Spleen (tissue), 7 donors: ENCODE results near the gene MIEF1.

ENCODE experiments used
- POLR2A ChIP-seq, 3 donors: fragments of 450-650 bp; IDR thresholded peaks; one replicate each; pipeline ENCODE4 v1.5.1; 2017; ENCODE audit warnings: antibody characterized with exemption in 3 of 3, mild to moderate bottlenecking in 1 of 3
- TF ChIP-seq, protein P1 (sequence below), 11 experiments: fragments of 200-600 bp in 7 of 11; fragments of 450-650 bp in 4 of 11; sonication (generic) in 4 of 11; IDR thresholded peaks in 8 of 11; conservative IDR thresholded peaks in 3 of 11; 1 replicate in 7 of 11; 2 replicates in 4 of 11; pipeline versions ENCODE4 v1.4.0 to v1.8.0; 2016 to 2021; ENCODE audit warnings: antibody characterized with exemption in 11 of 11, inconsistent platforms in 4 of 11, mild to moderate bottlenecking in 1 of 11
- donor health status: DM: no; HTN: no; CAD: no; lungs with moderate emphysema.
- donor health status: DM: no; HTN: no; CAD: no.
- donor health status: DM: no; HTN: no; CAD: no.

GRCh38 chr22:39459681-39460080 lies 42.4 kb upstream of the MIEF1 start:
- TF ChIP-seq, protein P1, sequence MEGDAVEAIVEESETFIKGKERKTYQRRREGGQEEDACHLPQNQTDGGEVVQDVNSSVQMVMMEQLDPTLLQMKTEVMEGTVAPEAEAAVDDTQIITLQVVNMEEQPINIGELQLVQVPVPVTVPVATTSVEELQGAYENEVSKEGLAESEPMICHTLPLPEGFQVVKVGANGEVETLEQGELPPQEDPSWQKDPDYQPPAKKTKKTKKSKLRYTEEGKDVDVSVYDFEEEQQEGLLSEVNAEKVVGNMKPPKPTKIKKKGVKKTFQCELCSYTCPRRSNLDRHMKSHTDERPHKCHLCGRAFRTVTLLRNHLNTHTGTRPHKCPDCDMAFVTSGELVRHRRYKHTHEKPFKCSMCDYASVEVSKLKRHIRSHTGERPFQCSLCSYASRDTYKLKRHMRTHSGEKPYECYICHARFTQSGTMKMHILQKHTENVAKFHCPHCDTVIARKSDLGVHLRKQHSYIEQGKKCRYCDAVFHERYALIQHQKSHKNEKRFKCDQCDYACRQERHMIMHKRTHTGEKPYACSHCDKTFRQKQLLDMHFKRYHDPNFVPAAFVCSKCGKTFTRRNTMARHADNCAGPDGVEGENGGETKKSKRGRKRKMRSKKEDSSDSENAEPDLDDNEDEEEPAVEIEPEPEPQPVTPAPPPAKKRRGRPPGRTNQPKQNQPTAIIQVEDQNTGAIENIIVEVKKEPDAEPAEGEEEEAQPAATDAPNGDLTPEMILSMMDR (IDR thresholded peaks at IDR 0.05 in 8 of 11, conservative IDR thresholded peaks at IDR 0.05 in 3 of 11) = no peak
- no peak for TF ChIP-seq POLR2A (IDR thresholded peaks at IDR 0.05)
